ENCODE data around the gene TMEM91. TPM values are rescaled to one million over a fixed set of nuclear protein-coding genes. Genes with fewer than 3 reads are reported as not detected.

TMEM91 gene
- total and polyA plus RNA-seq, 2 donors (not counting 1 experiment from before 2014, with no cell fraction given) = 3.7 to 9.7 TPM

GRCh38 chr19:41328157-41328841 is 48.0 kb upstream of the TMEM91 start:
- DNase-seq (ENCODE audit: low read depth in 2 of 2) = peak; percentile 34 to 54
- Histone ChIP-seq H3K27ac (ENCODE audit: insufficient read depth, low read length) (peak overlapping the region; percentile 67), H3K9me3 (ENCODE audit: control insufficient read depth, insufficient read depth, low read depth, low read length) (no peaks in the 10 kb centered on the region), H3K36me3 (ENCODE audit: control insufficient read depth, insufficient read depth, low read length) (peaks cover 16% of the 10 kb centered on the region), H3K79me2 (ENCODE audit: control insufficient read depth, insufficient read depth, low read length) (no peaks in the 10 kb centered on the region), H3K27me3 (ENCODE audit: control insufficient read depth, insufficient read depth, low read length) (no peaks in the 10 kb centered on the region), H4K20me1 (ENCODE audit: control insufficient read depth, extremely low read depth, insufficient read depth, low read length) (no peaks in the 10 kb centered on the region), H3K4me2 (ENCODE audit: extremely low read depth, insufficient read depth, low read length) (no peak overlapping the region), H2AFZ (ENCODE audit: low read length) (no peak overlapping the region), H3K9ac (ENCODE audit: insufficient read depth, low read length) (no peak overlapping the region), H3K4me1 (ENCODE audit: control insufficient read depth, extremely low read depth, insufficient read depth, low read length) (peaks cover 41% of the 10 kb centered on the region), H3K4me3 (replicated peaks in 1 of 4; ENCODE audit: control extremely low read depth in 1 of 4, insufficient read depth in 1 of 4, low read depth in 3 of 4, low read length in 4 of 4) (no peak overlapping the region)
- no peak for TF ChIP-seq EZH2 (IDR thresholded peaks at IDR 0.05; ENCODE audit: low read length, missing control alignments)
- TF ChIP-seq CTCF (conservative IDR thresholded peaks at IDR 0.05 in 1 of 2, IDR thresholded peaks at IDR 0.05 in 1 of 2; ENCODE audit: low read depth in 1 of 2, low read length in 2 of 2) = no peak

GRCh38 chr19:41328842-41329225 is 47.5 kb upstream of the TMEM91 start:
- no peaks in the 10 kb centered on the region for H4K20me1 ChIP-seq (ENCODE audit: control insufficient read depth, extremely low read depth, insufficient read depth, low read length)
- no peak overlapping the region for H2AFZ ChIP-seq (ENCODE audit: low read length)
- peak overlapping the region; percentile 35 for H3K27ac ChIP-seq (ENCODE audit: insufficient read depth, low read length)
- no peak overlapping the region for H3K9ac ChIP-seq (ENCODE audit: insufficient read depth, low read length)
- no peaks in the 10 kb centered on the region for H3K9me3 ChIP-seq (ENCODE audit: control insufficient read depth, insufficient read depth, low read depth, low read length)
- peaks cover 38% of the 10 kb centered on the region for H3K4me1 ChIP-seq (ENCODE audit: control insufficient read depth, extremely low read depth, insufficient read depth, low read length)
- no peak overlapping the region for H3K4me2 ChIP-seq (ENCODE audit: extremely low read depth, insufficient read depth, low read length)
- H3K4me3 ChIP-seq (replicated peaks in 1 of 4; ENCODE audit: control extremely low read depth in 1 of 4, insufficient read depth in 1 of 4, low read depth in 3 of 4, low read length in 4 of 4) = no peak overlapping the region
- no peaks in the 10 kb centered on the region for H3K79me2 ChIP-seq (ENCODE audit: control insufficient read depth, insufficient read depth, low read length)
- H3K27me3 ChIP-seq (ENCODE audit: control insufficient read depth, insufficient read depth, low read length) = no peaks in the 10 kb centered on the region
- DNase-seq (ENCODE audit: low read depth in 2 of 2) = no peak
- no peak for TF ChIP-seq CTCF (conservative IDR thresholded peaks at IDR 0.05 in 1 of 2, IDR thresholded peaks at IDR 0.05 in 1 of 2; ENCODE audit: low read depth in 1 of 2, low read length in 2 of 2)
- TF ChIP-seq EZH2 (IDR thresholded peaks at IDR 0.05; ENCODE audit: low read length, missing control alignments) = no peak
- peaks cover 16% of the 10 kb centered on the region for H3K36me3 ChIP-seq (ENCODE audit: control insufficient read depth, insufficient read depth, low read length)

- peaks cover 16% of the 10 kb centered on the region for H3K36me3 ChIP-seq (ENCODE audit: control insufficient read depth, insufficient read depth, low read length)
- H3K4me3 ChIP-seq (replicated peaks in 1 of 4; ENCODE audit: control extremely low read depth in 1 of 4, insufficient read depth in 1 of 4, low read depth in 3 of 4, low read length in 4 of 4) = no peak overlapping the region
- H4K20me1 ChIP-seq (ENCODE audit: control insufficient read depth, extremely low read depth, insufficient read depth, low read length) = no peaks in the 10 kb centered on the region
- DNase-seq (ENCODE audit: low read depth in 2 of 2) = no peak
- H3K4me2 ChIP-seq (ENCODE audit: extremely low read depth, insufficient read depth, low read length) = no peak overlapping the region
- H3K79me2 ChIP-seq (ENCODE audit: control insufficient read depth, insufficient read depth, low read length) = no peaks in the 10 kb centered on the region
- no peaks in the 10 kb centered on the region for H3K9me3 ChIP-seq (ENCODE audit: control insufficient read depth, insufficient read depth, low read depth, low read length)
- no peak overlapping the region for H3K9ac ChIP-seq (ENCODE audit: insufficient read depth, low read length)
- H3K27me3 ChIP-seq (ENCODE audit: control insufficient read depth, insufficient read depth, low read length) = no peaks in the 10 kb centered on the region
- TF ChIP-seq CTCF (conservative IDR thresholded peaks at IDR 0.05 in 1 of 2, IDR thresholded peaks at IDR 0.05 in 1 of 2; ENCODE audit: low read depth in 1 of 2, low read length in 2 of 2) = no peak
- no peak for TF ChIP-seq EZH2 (IDR thresholded peaks at IDR 0.05; ENCODE audit: low read length, missing control alignments)
- no peak overlapping the region for H2AFZ ChIP-seq (ENCODE audit: low read length)
- H3K4me1 ChIP-seq (ENCODE audit: control insufficient read depth, extremely low read depth, insufficient read depth, low read length) = peaks cover 24% of the 10 kb centered on the region
- H3K27ac ChIP-seq (ENCODE audit: insufficient read depth, low read length) = no peak overlapping the region
Measured at GRCh38 chr19:41330481-41330880, 45.9 kb upstream of the TMEM91 start.

All from fibroblast of lung (primary cell).